Astrocyte (in vitro differentiated cells and primary cell): ENCODE results near the gene GPSM3. TPM values are rescaled to one million over a fixed set of nuclear protein-coding genes. Genes with fewer than 3 reads are reported as not detected.
A peak's percentile ranks its signal among the peaks of the same experiment; 100 is the strongest.
"Not testable (repeated sequence)": the region's sequence is repeated elsewhere in the genome, so short reads cannot be mapped to it uniquely, and the experiment has no call there.

ENCODE experiments used
- DNase-seq: peaks from one replicate; pipeline ENCODE4 v3.0.0-alpha.2; 2010; ENCODE audit warnings: low read depth
- FAIRE-seq: peaks from 2 replicates; lab custom pipeline; 2011; peaks lifted over from hg19 to GRCh38; lab: Jason Lieb, UNC
- H2AFZ ChIP-seq: 2 replicates; pipeline ENCODE4 v1.6.0; 2012; ENCODE audit warnings: low read depth, low read length, inconsistent platforms
- H3K27ac ChIP-seq: 2 replicates; pipeline ENCODE4 v1.5.1; 2011; ENCODE audit warnings: low read depth, low read length, inconsistent platforms
- H3K27me3 ChIP-seq: 2 replicates; pipeline ENCODE4 v1.6.0; 2011; ENCODE audit warnings: low read length, inconsistent platforms; ENCODE audit not compliant: insufficient read depth
- H3K36me3 ChIP-seq: 2 replicates; pipeline ENCODE4 v1.5.1; 2011; ENCODE audit warnings: low read length, inconsistent platforms; ENCODE audit not compliant: insufficient read depth
- H3K4me1 ChIP-seq: 2 replicates; pipeline ENCODE4 v1.5.1; 2011; ENCODE audit warnings: low read length, inconsistent platforms; ENCODE audit not compliant: insufficient read depth
- H3K4me2 ChIP-seq: 2 replicates; pipeline ENCODE4 v1.6.0; 2012; ENCODE audit warnings: low read length, inconsistent platforms
- H3K4me3 ChIP-seq: 2 replicates; pipeline ENCODE4 v1.5.1; 2011; ENCODE audit warnings: low read depth, mild to moderate bottlenecking, low read length, inconsistent platforms; ENCODE audit not compliant: insufficient read depth
- H3K79me2 ChIP-seq: 2 replicates; pipeline ENCODE4 v1.6.0; 2012; ENCODE audit warnings: mild to moderate bottlenecking, low read length, inconsistent platforms; ENCODE audit not compliant: insufficient read depth
- H3K9ac ChIP-seq: 2 replicates; pipeline ENCODE4 v1.6.0; 2012; ENCODE audit warnings: mild to moderate bottlenecking, low read length, inconsistent platforms
- H3K9me3 ChIP-seq: 2 replicates; pipeline ENCODE4 v1.5.1; 2012; ENCODE audit warnings: low read depth, mild to moderate bottlenecking, low read length, inconsistent platforms; ENCODE audit not compliant: insufficient read depth
- H4K20me1 ChIP-seq: 2 replicates; pipeline ENCODE4 v1.6.0; 2012; ENCODE audit warnings: low read length, inconsistent platforms; ENCODE audit not compliant: insufficient read depth
- H3K27ac Mint-ChIP-seq: one replicate; pipeline ENCODE4 v1.8.0; 2021; ENCODE audit warnings: mild to moderate bottlenecking, mixed read lengths; ENCODE audit not compliant: unreplicated experiment
- H3K27me3 Mint-ChIP-seq: one replicate; pipeline ENCODE4 v1.8.0; 2021; ENCODE audit warnings: low read depth, mixed read lengths; ENCODE audit not compliant: unreplicated experiment
- H3K36me3 Mint-ChIP-seq: one replicate; pipeline ENCODE4 v1.8.0; 2021; ENCODE audit warnings: low read depth, mixed read lengths; ENCODE audit not compliant: unreplicated experiment
- H3K4me1 Mint-ChIP-seq: one replicate; pipeline ENCODE4 v1.8.0; 2021; ENCODE audit warnings: low read depth, mixed read lengths; ENCODE audit not compliant: unreplicated experiment
- H3K4me3 Mint-ChIP-seq: one replicate; pipeline ENCODE4 v1.8.0; 2021; ENCODE audit warnings: mild to moderate bottlenecking, moderate library complexity, mixed read lengths; ENCODE audit not compliant: unreplicated experiment
- H3K9me3 Mint-ChIP-seq: one replicate; pipeline ENCODE4 v1.8.0; 2021; ENCODE audit warnings: mild to moderate bottlenecking, mixed read lengths; ENCODE audit not compliant: unreplicated experiment
- CTCF ChIP-seq: IDR thresholded peaks from 2 replicates; pipeline ENCODE4 v1.5.1; 2011; ENCODE audit warnings: low read depth, mild to moderate bottlenecking, inconsistent platforms, low read length, moderate library complexity; ENCODE audit not compliant: insufficient read depth
- EZH2 ChIP-seq: IDR thresholded peaks from 2 replicates; pipeline ENCODE4 v1.6.1; 2012; ENCODE audit warnings: mild to moderate bottlenecking, low read length, inconsistent platforms; ENCODE audit not compliant: insufficient read depth
- total RNA-seq: library from RNA; stranded (reverse); gene quantifications from 2 replicates; pipeline ENCODE4 v1.2.1, GENCODE V29; 2021

The GPSM3 gene
- total RNA-seq, 1 donor from 2014 or later, result 9.6 TPM

GRCh38 chr6:32189069-32189741 lies 3.2 kb downstream of the GPSM3 start:
- Histone ChIP-seq H3K4me2 (peak overlapping the region; percentile 100), H3K79me2 (peaks cover 38% of the 10 kb centered on the region), H4K20me1 (no peaks in the 10 kb centered on the region), H3K36me3 (peaks cover 8% of the 10 kb centered on the region), H2AFZ (no peak overlapping the region), H3K4me3 (peak overlapping the region; percentile 74), H3K4me1 (peaks cover 26% of the 10 kb centered on the region), H3K27ac (peak overlapping the region; percentile 72), H3K27me3 (no peaks in the 10 kb centered on the region), H3K9me3 (no peaks in the 10 kb centered on the region), H3K9ac (peak overlapping the region; percentile 93)
- Mint-ChIP-seq H3K4me3 (peak overlapping the region; percentile 95), H3K9me3 (no peaks in the 10 kb centered on the region), H3K36me3 (peaks cover 18% of the 10 kb centered on the region), H3K27ac (peak overlapping the region; percentile 95), H3K4me1 (peaks cover 38% of the 10 kb centered on the region), H3K27me3 (no peaks in the 10 kb centered on the region)
- DNase-seq (no peak), FAIRE-seq (no peak)
- TF ChIP-seq EZH2, result no peak
- no peak for TF ChIP-seq CTCF

- Histone ChIP-seq H3K4me2 (peak overlapping the region; percentile 100), H3K27me3 (no peaks in the 10 kb centered on the region), H3K27ac (peak overlapping the region; percentile 72), H3K36me3 (peaks cover 10% of the 10 kb centered on the region), H3K79me2 (peaks cover 38% of the 10 kb centered on the region), H3K4me3 (peak overlapping the region; percentile 74), H3K9me3 (no peaks in the 10 kb centered on the region), H2AFZ (no peak overlapping the region), H3K4me1 (peaks cover 26% of the 10 kb centered on the region), H4K20me1 (no peaks in the 10 kb centered on the region), H3K9ac (peak overlapping the region; percentile 93)
- TF ChIP-seq CTCF (no peak), EZH2 (no peak)
- peak; percentile 10 for DNase-seq
- no peaks in the 10 kb centered on the region for H3K9me3 Mint-ChIP-seq
- no peaks in the 10 kb centered on the region for H3K27me3 Mint-ChIP-seq
- H3K36me3 Mint-ChIP-seq, result peaks cover 18% of the 10 kb centered on the region
- no peak for FAIRE-seq
- H3K27ac Mint-ChIP-seq, result peak overlapping the region; percentile 95
- H3K4me1 Mint-ChIP-seq, result peaks cover 37% of the 10 kb centered on the region
- H3K4me3 Mint-ChIP-seq, result peak overlapping the region; percentile 95
Observed at GRCh38 chr6:32188381-32189068, 3.9 kb downstream of the GPSM3 start.

- Mint-ChIP-seq H3K4me3 (peak overlapping the region; percentile 95), H3K36me3 (peaks cover 18% of the 10 kb centered on the region), H3K4me1 (peaks cover 35% of the 10 kb centered on the region)
- not testable (repeated sequence) for H3K27me3 ChIP-seq, FAIRE-seq, DNase-seq, H3K9me3 Mint-ChIP-seq, H3K9me3 ChIP-seq, H4K20me1 ChIP-seq, H3K27ac Mint-ChIP-seq, H3K27ac ChIP-seq, H3K27me3 Mint-ChIP-seq, H2AFZ ChIP-seq
- Histone ChIP-seq H3K4me3 (peak overlapping the region; percentile 74), H3K4me2 (peak overlapping the region; percentile 100), H3K9ac (peak overlapping the region; percentile 93), H3K79me2 (peaks cover 38% of the 10 kb centered on the region), H3K4me1 (peaks cover 24% of the 10 kb centered on the region), H3K36me3 (peaks cover 14% of the 10 kb centered on the region)
Observed at GRCh38 chr6:32187725-32188380, 4.6 kb downstream of the GPSM3 start.
